Trophoblast cell (in vitro differentiated cells and primary cell): ENCODE results near the gene SMAD3.

Experiments
- DNase-seq, 2 donors: peaks; one replicate each; pipeline ENCODE4 v3.0.0-alpha.2; 2016
- H2AFZ ChIP-seq: 2 replicates; pipeline ENCODE4 v1.6.1; 2013; ENCODE audit warnings: low read length, moderate library complexity, mild to moderate bottlenecking; ENCODE audit not compliant: insufficient read depth, poor library complexity
- H2AK5ac ChIP-seq: 2 replicates; pipeline ENCODE4 v1.6.1; 2013; ENCODE audit warnings: mild to moderate bottlenecking, low read length
- H2BK120ac ChIP-seq: 2 replicates; pipeline ENCODE4 v1.6.1; 2013; ENCODE audit warnings: low read length, mild to moderate bottlenecking, moderate library complexity; ENCODE audit not compliant: insufficient read depth, poor library complexity
- H2BK12ac ChIP-seq: 2 replicates; pipeline ENCODE4 v1.6.1; 2013; ENCODE audit warnings: mild to moderate bottlenecking, low read length, moderate library complexity
- H2BK5ac ChIP-seq: 2 replicates; pipeline ENCODE4 v1.6.1; 2013; ENCODE audit warnings: low read length, low read depth, moderate library complexity, mild to moderate bottlenecking; ENCODE audit not compliant: poor library complexity
- H3K14ac ChIP-seq: 2 replicates; pipeline ENCODE4 v1.6.1; 2013; ENCODE audit warnings: mild to moderate bottlenecking, low read length
- H3K18ac ChIP-seq: 2 replicates; pipeline ENCODE4 v1.6.1; 2013; ENCODE audit warnings: mild to moderate bottlenecking, low read length
- H3K23ac ChIP-seq: 2 replicates; pipeline ENCODE4 v1.6.1; 2013; ENCODE audit warnings: low read length
- H3K27ac ChIP-seq: 2 replicates; pipeline ENCODE4 v1.5.1; 2013; ENCODE audit warnings: low read depth, mild to moderate bottlenecking, inconsistent platforms, low read length, moderate library complexity
- H3K27me3 ChIP-seq: 2 replicates; pipeline ENCODE4 v1.6.1; 2013; ENCODE audit warnings: inconsistent platforms, mild to moderate bottlenecking, low read length, moderate library complexity; ENCODE audit not compliant: insufficient read depth
- H3K36me3 ChIP-seq, 2 experiments: 1 replicate in 1 of 2; 2 replicates in 1 of 2; pipeline ENCODE4 v1.6.1; 2013; ENCODE audit warnings: low read length in 2 of 2, mild to moderate bottlenecking in 2 of 2, moderate library complexity in 1 of 2; ENCODE audit not compliant: insufficient read depth in 2 of 2, control insufficient read depth in 1 of 2
- H3K4ac ChIP-seq: 2 replicates; pipeline ENCODE4 v1.6.1; 2013; ENCODE audit warnings: low read depth, mild to moderate bottlenecking, low read length, moderate library complexity
- H3K4me1 ChIP-seq, 2 experiments: 1 replicate in 1 of 2; 2 replicates in 1 of 2; pipeline ENCODE4 v1.6.1; 2013; ENCODE audit warnings: low read length in 2 of 2, mild to moderate bottlenecking in 2 of 2, moderate library complexity in 1 of 2; ENCODE audit not compliant: insufficient read depth in 2 of 2, control insufficient read depth in 1 of 2
- H3K4me2 ChIP-seq: 2 replicates; pipeline ENCODE4 v1.6.1; 2013; ENCODE audit warnings: inconsistent platforms, mild to moderate bottlenecking, low read length, moderate library complexity
- H3K4me3 ChIP-seq: 2 replicates; pipeline ENCODE4 v1.5.1; 2013; ENCODE audit warnings: mild to moderate bottlenecking, low read depth, low read length, inconsistent platforms
- H3K79me1 ChIP-seq: one replicate; pipeline ENCODE4 v1.6.1; 2013; ENCODE audit warnings: low read length
- H3K79me2 ChIP-seq: 2 replicates; pipeline ENCODE4 v1.6.1; 2013; ENCODE audit warnings: low read length, mild to moderate bottlenecking; ENCODE audit not compliant: control insufficient read depth, insufficient read depth, poor library complexity
- H3K9ac ChIP-seq: 2 replicates; pipeline ENCODE4 v1.6.1; 2013; ENCODE audit warnings: mild to moderate bottlenecking, low read length
- H3K9me3 ChIP-seq: 2 replicates; pipeline ENCODE4 v1.6.1; 2013; ENCODE audit warnings: low read depth, mild to moderate bottlenecking, control low read depth, inconsistent platforms, low read length; ENCODE audit not compliant: insufficient read depth
- H4K12ac ChIP-seq: 2 replicates; pipeline ENCODE4 v1.6.1; 2013; ENCODE audit warnings: low read depth, mild to moderate bottlenecking, low read length, moderate library complexity
- H4K8ac ChIP-seq: 2 replicates; pipeline ENCODE4 v1.6.1; 2013; ENCODE audit warnings: low read depth, mild to moderate bottlenecking, low read length, moderate library complexity
- H4K91ac ChIP-seq: one replicate; pipeline ENCODE4 v1.6.1; 2013; ENCODE audit warnings: low read depth, mild to moderate bottlenecking, low read length, moderate library complexity
- WGBS: extraction: QIAGEN DNeasy Blood & Tissue Kit; methylation state at CpG from one replicate; pipeline ENCODE4 v1.1.7; 2013; ENCODE audit warnings: missing lambda C conversion rate; ENCODE audit not compliant: insufficient read length, insufficient coverage; ENCODE audit errors: extremely low coverage; 5-methylcytosine and 5-hydroxymethylcytosine counted together

The SMAD3 gene

DNA sequence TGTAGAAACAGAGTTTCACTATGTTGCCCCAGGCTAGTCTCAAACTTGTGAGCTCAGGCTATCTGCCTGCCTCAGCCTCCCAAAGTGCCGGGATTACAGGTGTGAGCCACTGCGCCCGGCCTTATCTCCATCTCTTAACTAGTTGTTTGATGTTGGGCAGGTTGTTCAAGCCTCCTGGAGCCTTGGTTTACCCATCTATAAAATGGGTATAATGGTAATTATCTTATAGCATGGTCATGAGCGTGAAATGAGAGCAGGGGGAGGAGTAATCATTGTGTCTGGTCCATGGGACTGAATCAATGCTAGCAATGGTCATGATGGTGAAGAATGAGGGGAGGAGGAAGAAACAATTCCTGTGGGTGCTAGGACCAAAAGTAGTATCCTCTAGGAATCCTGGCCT lies 32.0 kb downstream of the SMAD3 start:
- Histone ChIP-seq H3K79me1 (no peaks in the 10 kb centered on the region), H2AK5ac (no peak overlapping the region), H3K4ac (no peak overlapping the region), H2BK5ac (no peak overlapping the region), H3K27ac (no peak overlapping the region), H3K36me3 (peaks cover 17 to 23% of the 10 kb centered on the region in 2 experiments), H2BK12ac (no peak overlapping the region), H3K4me2 (no peak overlapping the region), H2AFZ (no peak overlapping the region), H3K79me2 (no peaks in the 10 kb centered on the region), H3K9me3 (no peaks in the 10 kb centered on the region), H3K4me1 (peaks cover 1 to 4% of the 10 kb centered on the region in 2 experiments), H2BK120ac (no peak overlapping the region), H3K27me3 (no peaks in the 10 kb centered on the region), H3K14ac (no peak overlapping the region), H3K4me3 (no peak overlapping the region), H4K8ac (no peak overlapping the region), H3K9ac (no peak overlapping the region), H4K12ac (no peak overlapping the region), H4K91ac (no peak overlapping the region), H3K18ac (no peak overlapping the region), H3K23ac (no peak overlapping the region)
- WGBS, result no CpG with 5 or more reads among the region's 4 CpGs
- DNase-seq, result no peak

DNA sequence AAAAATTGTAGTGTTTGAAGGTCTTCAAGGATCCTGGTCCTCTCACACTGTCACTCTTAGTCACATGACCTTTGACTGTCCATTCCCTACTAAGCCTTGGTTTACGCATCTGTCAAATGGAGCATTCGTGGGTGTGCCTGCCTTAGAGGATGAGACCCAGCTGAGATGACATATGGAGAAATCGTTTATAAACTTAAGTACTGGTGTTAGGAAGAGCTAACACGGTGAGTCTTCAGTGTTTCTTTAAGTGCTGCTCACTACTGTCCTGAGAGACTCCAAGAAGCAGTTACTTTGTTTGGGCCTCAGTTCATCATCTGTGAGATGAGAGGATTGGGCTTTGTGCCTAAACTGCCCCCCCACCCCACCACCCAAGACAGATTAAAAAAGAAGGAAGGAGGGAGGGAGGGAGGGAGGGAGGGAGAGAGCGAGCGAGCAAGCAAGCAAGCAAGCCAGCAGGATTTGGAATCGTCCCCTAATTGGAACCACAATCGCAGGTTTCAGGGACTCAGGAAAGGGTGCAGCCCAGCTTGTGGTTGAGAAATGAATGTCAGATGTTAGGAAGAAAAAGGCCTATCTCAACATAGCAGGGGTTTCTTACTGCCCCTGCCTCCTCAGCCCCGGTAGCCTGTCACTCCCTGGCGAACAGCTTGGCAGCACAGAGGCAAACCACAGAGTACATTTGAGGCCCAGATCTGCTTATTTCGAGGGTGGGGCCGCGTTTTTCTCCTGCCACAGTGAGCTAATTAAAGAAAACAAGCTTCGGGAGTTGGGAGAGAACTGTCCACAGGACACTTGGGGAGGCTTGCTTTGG lies 32.7 kb downstream of the SMAD3 start:
- Histone ChIP-seq H3K79me1 (no peaks in the 10 kb centered on the region), H2AK5ac (no peak overlapping the region), H2BK5ac (no peak overlapping the region), H3K27ac (no peak overlapping the region), H3K27me3 (no peaks in the 10 kb centered on the region), H4K91ac (no peak overlapping the region), H3K4ac (no peak overlapping the region), H3K14ac (no peak overlapping the region), H3K18ac (peak overlapping the region; percentile 21), H4K12ac (no peak overlapping the region), H3K9ac (no peak overlapping the region), H3K23ac (no peak overlapping the region), H2BK12ac (no peak overlapping the region), H3K4me3 (no peak overlapping the region), H2BK120ac (no peak overlapping the region), H3K4me1 (peaks cover 0 to 5% of the 10 kb centered on the region in 2 experiments), H3K79me2 (no peaks in the 10 kb centered on the region), H3K9me3 (no peaks in the 10 kb centered on the region), H3K4me2 (no peak overlapping the region), H4K8ac (no peak overlapping the region), H2AFZ (no peak overlapping the region), H3K36me3 (peaks cover 17 to 23% of the 10 kb centered on the region in 2 experiments)
- DNase-seq, result no peak
- WGBS, result no CpG with 5 or more reads among the region's 14 CpGs

DNA sequence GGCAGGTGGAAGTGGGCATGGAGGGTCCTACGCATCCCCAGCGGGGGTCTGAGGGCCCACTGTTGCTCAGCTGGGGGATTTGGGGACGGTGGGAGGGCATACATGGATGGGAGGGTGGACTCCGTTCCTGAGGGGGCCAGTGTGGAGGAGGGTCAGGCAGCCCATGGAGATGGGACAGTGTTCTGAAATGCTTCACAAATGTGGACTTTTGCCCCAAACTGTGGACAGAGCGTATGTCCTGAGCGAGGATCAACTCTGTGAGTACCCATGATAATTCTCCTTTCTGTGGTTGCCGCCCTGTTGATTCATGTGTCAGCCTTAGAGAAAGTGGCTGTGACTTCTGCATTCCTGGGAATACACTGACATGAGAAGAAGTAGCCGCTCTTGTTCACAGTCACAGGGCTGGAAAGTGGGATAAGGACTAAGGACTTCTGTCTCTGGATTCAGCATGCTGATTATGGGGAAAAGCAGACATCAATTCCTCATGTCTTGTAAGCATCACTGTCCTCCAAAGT lies 33.4 kb downstream of the SMAD3 start:
- H3K4me3 ChIP-seq, result no peak overlapping the region
- H3K9ac ChIP-seq, result no peak overlapping the region
- no peak overlapping the region for H3K14ac ChIP-seq
- DNase-seq, result no peak
- H2BK12ac ChIP-seq, result no peak overlapping the region
- no peaks in the 10 kb centered on the region for H3K9me3 ChIP-seq
- no peak overlapping the region for H4K12ac ChIP-seq
- H3K4me1 ChIP-seq, result peaks cover 0 to 12% of the 10 kb centered on the region in 2 experiments
- peaks cover 11 to 18% of the 10 kb centered on the region in 2 experiments for H3K36me3 ChIP-seq
- no peak overlapping the region for H2AK5ac ChIP-seq
- no peaks in the 10 kb centered on the region for H3K79me1 ChIP-seq
- H3K18ac ChIP-seq, result peak overlapping the region; percentile 72
- H2AFZ ChIP-seq, result no peak overlapping the region
- H3K4me2 ChIP-seq, result no peak overlapping the region
- no peaks in the 10 kb centered on the region for H3K79me2 ChIP-seq
- no peak overlapping the region for H3K27ac ChIP-seq
- no peak overlapping the region for H4K91ac ChIP-seq
- H3K27me3 ChIP-seq, result no peaks in the 10 kb centered on the region
- H2BK5ac ChIP-seq, result no peak overlapping the region
- WGBS, result no CpG with 5 or more reads among the region's 8 CpGs
- H3K23ac ChIP-seq, result no peak overlapping the region
- H4K8ac ChIP-seq, result no peak overlapping the region
- no peak overlapping the region for H2BK120ac ChIP-seq
- no peak overlapping the region for H3K4ac ChIP-seq

DNA sequence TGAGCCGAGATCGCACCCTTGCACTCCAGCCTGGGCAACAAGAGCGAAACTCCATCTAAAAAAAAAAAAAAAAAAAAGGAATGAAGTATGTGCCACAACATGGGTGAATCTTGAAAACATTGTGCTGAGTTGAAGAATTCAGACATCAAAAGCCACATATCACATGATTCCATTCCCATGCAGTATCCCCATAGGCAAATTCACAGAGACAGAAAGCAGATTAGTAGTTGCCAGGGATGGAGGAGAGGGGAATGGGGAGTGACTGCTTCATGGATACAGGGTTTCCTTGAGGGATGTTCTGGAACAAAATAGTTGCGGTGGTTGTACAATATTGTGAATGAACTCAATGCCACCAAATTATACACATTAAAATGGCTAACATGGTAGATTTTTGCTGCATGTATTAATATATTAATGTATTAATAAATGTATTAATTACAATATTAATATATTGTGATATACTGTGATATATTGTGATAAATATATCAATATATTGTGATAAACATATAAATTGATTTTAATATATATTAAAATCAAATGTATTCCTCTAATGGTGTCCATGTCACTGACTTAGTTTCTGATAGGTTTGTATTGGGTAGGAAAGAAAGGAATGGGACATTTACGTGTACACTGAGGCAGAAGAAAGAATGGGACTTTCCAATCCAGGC lies 34.9 kb downstream of the SMAD3 start:
- no peak overlapping the region for H2BK120ac ChIP-seq
- no peak overlapping the region for H4K12ac ChIP-seq
- H4K8ac ChIP-seq, result no peak overlapping the region
- H3K14ac ChIP-seq, result no peak overlapping the region
- no peak overlapping the region for H2AK5ac ChIP-seq
- no peak overlapping the region for H3K23ac ChIP-seq
- no peak overlapping the region for H2BK12ac ChIP-seq
- no peak for DNase-seq
- no peak overlapping the region for H3K18ac ChIP-seq
- H3K4ac ChIP-seq, result no peak overlapping the region
- H3K4me2 ChIP-seq, result no peak overlapping the region
- H3K4me3 ChIP-seq, result no peak overlapping the region
- H3K9ac ChIP-seq, result no peak overlapping the region
- H2BK5ac ChIP-seq, result no peak overlapping the region
- no peaks in the 10 kb centered on the region for H3K79me2 ChIP-seq
- H2AFZ ChIP-seq, result no peak overlapping the region
- H3K27ac ChIP-seq, result no peak overlapping the region
- H3K9me3 ChIP-seq, result no peaks in the 10 kb centered on the region
- H4K91ac ChIP-seq, result no peak overlapping the region
- H3K4me1 ChIP-seq, result peaks cover 9 to 27% of the 10 kb centered on the region in 2 experiments
- WGBS, result no CpG with 5 or more reads among the region's 5 CpGs
- H3K27me3 ChIP-seq, result no peaks in the 10 kb centered on the region
- H3K36me3 ChIP-seq, result peaks cover 3 to 5% of the 10 kb centered on the region in 2 experiments
- no peaks in the 10 kb centered on the region for H3K79me1 ChIP-seq
